ENCODE results near the gene RALGPS1. TPM values are rescaled to one million over a fixed set of nuclear protein-coding genes. Genes with fewer than 3 reads are reported as not detected.
A peak's percentile ranks its signal among the peaks of the same experiment; 100 is the strongest.

Gene RALGPS1
- total RNA-seq, 4 donors from 2014 or later: 7.3 to 22.4 (median 15.4) TPM

DNA sequence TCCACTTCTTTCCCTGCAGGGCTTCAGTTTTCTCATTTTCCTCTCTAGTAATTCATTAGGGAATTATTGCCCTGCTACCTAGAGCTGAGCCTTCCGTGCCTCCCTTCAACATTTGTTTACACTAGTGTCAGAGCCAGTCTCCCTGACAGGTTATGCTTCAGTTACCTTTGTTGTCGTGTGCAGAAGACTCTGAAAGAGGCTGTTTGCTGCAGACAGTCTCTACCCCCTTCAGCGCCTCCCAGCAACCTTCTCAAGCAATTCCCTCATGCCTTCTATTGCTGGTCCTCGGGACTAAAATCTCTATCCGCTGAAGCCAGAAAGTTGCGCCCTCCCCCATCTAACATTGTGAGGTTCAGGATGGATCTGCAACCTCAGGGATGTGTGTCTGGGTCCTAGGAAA is 12.8 kb downstream of the RALGPS1 start:
- DNase-seq (ENCODE audit: low spot score in 2 of 2): peak in 1 of 2 donors; percentile 49
- TF ChIP-seq, protein P1, sequence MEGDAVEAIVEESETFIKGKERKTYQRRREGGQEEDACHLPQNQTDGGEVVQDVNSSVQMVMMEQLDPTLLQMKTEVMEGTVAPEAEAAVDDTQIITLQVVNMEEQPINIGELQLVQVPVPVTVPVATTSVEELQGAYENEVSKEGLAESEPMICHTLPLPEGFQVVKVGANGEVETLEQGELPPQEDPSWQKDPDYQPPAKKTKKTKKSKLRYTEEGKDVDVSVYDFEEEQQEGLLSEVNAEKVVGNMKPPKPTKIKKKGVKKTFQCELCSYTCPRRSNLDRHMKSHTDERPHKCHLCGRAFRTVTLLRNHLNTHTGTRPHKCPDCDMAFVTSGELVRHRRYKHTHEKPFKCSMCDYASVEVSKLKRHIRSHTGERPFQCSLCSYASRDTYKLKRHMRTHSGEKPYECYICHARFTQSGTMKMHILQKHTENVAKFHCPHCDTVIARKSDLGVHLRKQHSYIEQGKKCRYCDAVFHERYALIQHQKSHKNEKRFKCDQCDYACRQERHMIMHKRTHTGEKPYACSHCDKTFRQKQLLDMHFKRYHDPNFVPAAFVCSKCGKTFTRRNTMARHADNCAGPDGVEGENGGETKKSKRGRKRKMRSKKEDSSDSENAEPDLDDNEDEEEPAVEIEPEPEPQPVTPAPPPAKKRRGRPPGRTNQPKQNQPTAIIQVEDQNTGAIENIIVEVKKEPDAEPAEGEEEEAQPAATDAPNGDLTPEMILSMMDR (IDR thresholded peaks at IDR 0.05): no peak
- TF ChIP-seq POLR2A (IDR thresholded peaks at IDR 0.05): no peak
- intact Hi-C loops (cut with DNase I; ENCODE audit: low total_unique reads): no loop called here
- WGBS, 2 donors: 69 to 76% methylated on average over 6 of the region's 6 CpGs
- no peak overlapping the region for H3K4me3 ChIP-seq (ENCODE audit: low read depth, poor library complexity, severe bottlenecking)

DNA sequence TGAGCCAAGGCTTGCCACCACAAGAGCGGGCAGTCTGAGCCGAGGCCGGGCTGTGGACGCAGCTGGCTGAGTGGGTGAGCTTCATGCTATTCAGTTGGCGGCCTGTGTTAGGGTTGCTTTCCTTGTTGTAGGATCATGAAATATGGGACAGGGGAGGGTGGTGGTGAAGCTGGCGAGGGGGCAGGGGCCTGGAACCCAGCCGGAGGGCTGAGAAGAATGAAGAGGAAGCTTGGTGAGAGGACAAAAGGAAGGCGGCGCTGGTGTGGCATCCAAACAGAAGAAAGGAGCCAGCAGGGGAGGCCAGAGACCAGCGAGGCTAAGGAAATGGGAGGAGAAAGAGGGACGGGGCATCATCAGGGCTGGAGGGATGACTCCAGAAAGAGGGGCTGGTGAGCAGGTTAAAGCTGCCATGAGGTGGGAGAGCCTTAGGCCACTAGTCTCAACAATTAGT is 18.3 kb downstream of the RALGPS1 start:
- WGBS, 2 donors: 89 to 95% methylated on average over 11 of the region's 11 CpGs
- no peak overlapping the region for H3K4me3 ChIP-seq (ENCODE audit: low read depth, poor library complexity, severe bottlenecking)
- TF ChIP-seq POLR2A (IDR thresholded peaks at IDR 0.05): no peak
- TF ChIP-seq, protein P1 (IDR thresholded peaks at IDR 0.05): no peak
- intact Hi-C loops (cut with DNase I; ENCODE audit: low total_unique reads): no loop called here
- DNase-seq (ENCODE audit: low spot score in 2 of 2): no peak

DNA sequence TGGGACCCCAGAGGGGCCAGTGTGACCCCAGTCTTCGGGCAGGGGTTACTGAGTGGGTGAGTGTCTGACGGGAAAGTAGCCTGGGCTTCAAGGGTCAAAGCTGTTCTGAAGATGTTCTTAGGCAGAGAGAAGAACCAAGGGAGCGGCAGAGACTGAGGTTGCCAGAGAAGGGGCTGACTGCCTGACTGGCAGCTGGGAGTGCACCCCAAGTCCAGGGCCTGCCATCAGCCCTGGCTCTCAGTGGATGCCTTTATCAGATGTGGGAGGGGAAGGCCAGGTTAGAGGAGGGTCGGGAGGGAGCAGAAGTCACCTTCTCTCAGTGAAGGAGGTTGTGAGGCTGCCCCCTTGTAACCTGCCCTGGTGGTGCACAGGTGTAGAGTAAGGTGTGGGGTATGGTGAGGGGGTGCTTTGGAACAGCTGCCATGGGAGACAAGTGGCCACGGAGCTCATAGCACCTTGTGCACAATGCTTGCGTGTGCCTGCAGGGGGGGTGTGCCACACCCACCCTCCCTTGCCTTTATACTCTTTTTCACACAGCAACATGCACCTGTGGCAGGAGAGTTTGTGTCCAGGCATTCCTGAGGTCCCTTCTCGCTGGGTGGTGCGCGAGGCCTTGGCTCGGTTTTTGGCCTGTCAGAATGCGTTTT is 18.9 kb downstream of the RALGPS1 start:
- DNase-seq (ENCODE audit: low spot score in 2 of 2): no peak
- TF ChIP-seq, protein P1 (IDR thresholded peaks at IDR 0.05): no peak
- no peak for TF ChIP-seq POLR2A (IDR thresholded peaks at IDR 0.05)
- no peak overlapping the region for H3K4me3 ChIP-seq (ENCODE audit: low read depth, poor library complexity, severe bottlenecking)
- intact Hi-C loops (cut with DNase I; ENCODE audit: low total_unique reads): no loop called here
- WGBS, 2 donors: 85 to 91% methylated on average over 11 of the region's 11 CpGs

DNA sequence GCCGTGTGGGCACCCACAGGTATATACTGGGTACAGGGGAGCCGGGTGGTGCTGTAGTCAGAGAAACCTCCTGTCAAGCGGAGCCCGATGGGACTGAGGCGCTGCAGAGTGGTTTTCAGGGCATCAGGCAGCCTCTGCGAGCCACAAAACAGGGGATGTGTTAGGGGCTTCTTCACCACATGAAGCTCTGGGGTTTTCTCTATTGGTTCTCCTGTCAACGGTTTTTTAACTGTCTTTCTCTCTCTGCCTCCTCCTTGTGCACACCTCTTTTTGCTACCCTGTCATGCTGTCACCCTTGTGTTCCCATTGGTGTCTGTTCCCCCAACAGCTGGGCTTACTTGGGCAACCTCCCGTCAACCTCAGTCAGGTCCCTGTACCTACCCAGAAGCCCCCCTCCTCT is 19.9 kb downstream of the RALGPS1 start:
- TF ChIP-seq, protein P1 (IDR thresholded peaks at IDR 0.05): no peak
- no peak for TF ChIP-seq POLR2A (IDR thresholded peaks at IDR 0.05)
- DNase-seq (ENCODE audit: low spot score in 2 of 2): no peak
- WGBS, 2 donors: 96 to 97% methylated on average over 8 of the region's 8 CpGs
- no peak overlapping the region for H3K4me3 ChIP-seq (ENCODE audit: low read depth, poor library complexity, severe bottlenecking)
- intact Hi-C loops (cut with DNase I; ENCODE audit: low total_unique reads): no loop called here

DNA sequence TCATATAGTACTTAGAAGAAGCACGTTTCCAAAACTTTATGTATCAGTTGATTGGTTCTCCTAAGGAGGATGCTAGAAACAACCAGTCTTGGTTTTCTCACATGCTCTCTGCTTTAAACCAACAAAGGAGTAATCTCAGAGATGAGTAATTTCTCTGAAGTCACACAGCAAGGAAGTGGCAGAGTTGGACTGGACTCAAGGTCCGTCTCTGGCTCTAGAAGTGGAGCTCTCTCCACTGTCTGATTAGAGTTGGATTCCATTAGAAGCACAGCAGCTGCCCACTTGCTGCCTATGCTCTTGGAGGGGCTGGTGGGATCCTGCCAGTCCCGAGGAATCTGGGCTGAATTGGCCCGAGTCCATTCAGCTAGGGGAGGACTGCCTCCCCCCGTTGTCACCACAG is 21.0 kb downstream of the RALGPS1 start:
- intact Hi-C loops (cut with DNase I; ENCODE audit: low total_unique reads): no loop called here
- no peak overlapping the region for H3K4me3 ChIP-seq (ENCODE audit: low read depth, poor library complexity, severe bottlenecking)
- WGBS, 2 donors: 76 to 94% methylated on average over 3 to 5 of the region's 5 CpGs
- no peak for DNase-seq (ENCODE audit: low spot score in 2 of 2)
- TF ChIP-seq, protein P1 (IDR thresholded peaks at IDR 0.05): no peak
- TF ChIP-seq POLR2A (IDR thresholded peaks at IDR 0.05): no peak

DNA sequence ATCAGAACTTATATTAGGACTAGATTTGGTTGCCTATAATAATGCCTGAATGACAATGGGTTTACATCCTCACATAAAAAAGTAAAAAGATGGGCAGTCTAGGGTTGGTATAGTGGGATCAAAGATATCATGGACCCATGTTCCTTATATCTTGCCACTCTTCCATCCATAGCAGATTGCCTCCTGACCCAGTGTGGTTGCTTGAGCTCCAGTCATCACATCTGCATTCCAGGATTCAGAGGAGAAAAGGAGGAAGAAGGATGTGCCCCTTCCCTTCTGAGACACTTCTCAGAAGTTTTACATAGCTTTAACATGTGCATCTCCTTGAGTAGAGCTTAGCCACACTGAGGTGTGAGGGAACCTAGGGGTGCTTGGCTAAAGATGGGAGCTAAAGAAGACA is 22.9 kb downstream of the RALGPS1 start:
- TF ChIP-seq, protein P1 (IDR thresholded peaks at IDR 0.05): no peak
- no peak for TF ChIP-seq POLR2A (IDR thresholded peaks at IDR 0.05)
- intact Hi-C loops (cut with DNase I; ENCODE audit: low total_unique reads): no loop called here
- no peak overlapping the region for H3K4me3 ChIP-seq (ENCODE audit: low read depth, poor library complexity, severe bottlenecking)
- DNase-seq (ENCODE audit: low spot score in 2 of 2): no peak

Data from lower leg skin (tissue), 4 donors.